WTC11 (cell line): Measurements from ENCODE around the gene STK10. TPM values are rescaled to one million over a fixed set of nuclear protein-coding genes. Genes with fewer than 3 reads are reported as not detected.

Experiments used
- ATAC-seq: fragments of 200-7000 bp; cut with Tn5 transposase; 2 replicates; pipeline ENCODE4 v1.10.0; 2021; ENCODE audit warnings: mild to moderate bottlenecking, moderate library complexity
- CTCF ChIA-PET: fragments of 300-600 bp; sonication (Branson Sonifier 250); formaldehyde crosslinking; loops from one replicate; lab custom pipeline; 2021; ENCODE audit warnings: antibody characterized with exemption; lab: Charles Lee
- POLR2A ChIA-PET: fragments of 350-600 bp; sonication (Branson Sonifier 250); formaldehyde crosslinking; loops from one replicate; lab custom pipeline; 2021; ENCODE audit warnings: antibody characterized with exemption; lab: Charles Lee
- DNase-seq: peaks from one replicate; pipeline ENCODE4 v3.0.0; 2021; ENCODE audit warnings: low spot score
- H3K27ac Mint-ChIP-seq: 2 replicates; pipeline ENCODE4 v1.8.0; 2021; ENCODE audit warnings: mixed read lengths
- H3K27me3 Mint-ChIP-seq: 2 replicates; pipeline ENCODE4 v1.8.0; 2021; ENCODE audit warnings: low read depth, mild to moderate bottlenecking, moderate library complexity, mixed read lengths
- H3K36me3 Mint-ChIP-seq: 2 replicates; pipeline ENCODE4 v1.8.0; 2021; ENCODE audit warnings: mixed read lengths
- H3K4me1 Mint-ChIP-seq: 2 replicates; pipeline ENCODE4 v1.8.0; 2022; ENCODE audit warnings: mixed read lengths
- H3K4me3 Mint-ChIP-seq: 2 replicates; pipeline ENCODE4 v1.8.0; 2021; ENCODE audit warnings: mild to moderate bottlenecking, moderate library complexity, mixed read lengths
- H3K9me3 Mint-ChIP-seq: 2 replicates; pipeline ENCODE4 v1.8.0; 2021; ENCODE audit warnings: mixed read lengths
- ATF1 ChIP-seq: sonication (generic); formaldehyde crosslinking; IDR thresholded peaks from 2 replicates; pipeline ENCODE4 v1.8.1; 2023; ENCODE audit warnings: mild to moderate bottlenecking, moderate library complexity, missing genetic modification reagents
- CREB1 ChIP-seq: sonication (generic); formaldehyde crosslinking; IDR thresholded peaks from 2 replicates; pipeline ENCODE4 v1.8.0; 2023; ENCODE audit warnings: mild to moderate bottlenecking, missing genetic modification reagents
- CREM ChIP-seq: sonication (generic); formaldehyde crosslinking; IDR thresholded peaks from 2 replicates; pipeline ENCODE4 v1.8.1; 2022; ENCODE audit warnings: mild to moderate bottlenecking, missing genetic modification reagents, moderate library complexity
- ELF4 ChIP-seq: sonication (generic); formaldehyde crosslinking; IDR thresholded peaks from 2 replicates; pipeline ENCODE4 v1.8.1; 2022; ENCODE audit warnings: low read depth, mild to moderate bottlenecking, moderate library complexity, missing genetic modification reagents
- EMX1 ChIP-seq: fragments of 250-450 bp; sonication (Bioruptor Pico); IDR thresholded peaks from 2 replicates; pipeline ENCODE4 v1.8.0; 2021; ENCODE audit warnings: mild to moderate bottlenecking
- ESRRA ChIP-seq: sonication (generic); formaldehyde crosslinking; IDR thresholded peaks from 2 replicates; pipeline ENCODE4 v1.8.1; 2022; ENCODE audit warnings: mild to moderate bottlenecking, missing genetic modification reagents, borderline replicate concordance
- FOXK1 ChIP-seq: sonication (generic); formaldehyde crosslinking; IDR thresholded peaks from 2 replicates; pipeline ENCODE4 v1.8.0; 2022; ENCODE audit warnings: mild to moderate bottlenecking, moderate library complexity, missing genetic modification reagents
- GABPB1 ChIP-seq: sonication (generic); formaldehyde crosslinking; IDR thresholded peaks from 2 replicates; pipeline ENCODE4 v1.8.1; 2023; ENCODE audit warnings: mild to moderate bottlenecking, missing genetic modification reagents
- HMGA2 ChIP-seq: fragments of 250-450 bp; sonication (Bioruptor Pico); IDR thresholded peaks from 2 replicates; pipeline ENCODE4 v1.4.0; 2021; ENCODE audit warnings: mild to moderate bottlenecking, moderate library complexity
- MXD4 ChIP-seq: fragments of 250-450 bp; sonication (Bioruptor Pico); IDR thresholded peaks from 2 replicates; pipeline ENCODE4 v1.8.0; 2021; ENCODE audit warnings: mild to moderate bottlenecking, moderate library complexity, borderline replicate concordance
- MYBL2 ChIP-seq: sonication (generic); formaldehyde crosslinking; IDR thresholded peaks from 2 replicates; pipeline ENCODE4 v1.8.1; 2023; ENCODE audit warnings: mild to moderate bottlenecking, moderate library complexity, missing genetic modification reagents
- NFATC4 ChIP-seq: fragments of 250-450 bp; sonication (Bioruptor Pico); IDR thresholded peaks from 2 replicates; pipeline ENCODE4 v1.9.0; 2021; ENCODE audit warnings: mild to moderate bottlenecking
- SMAD3 ChIP-seq: sonication (generic); formaldehyde crosslinking; IDR thresholded peaks from 2 replicates; pipeline ENCODE4 v1.8.0; 2022; ENCODE audit warnings: missing genetic modification reagents, mild to moderate bottlenecking, borderline replicate concordance
- SOX15 ChIP-seq: fragments of 250-450 bp; sonication (Bioruptor Pico); IDR thresholded peaks from 2 replicates; pipeline ENCODE4 v1.9.0; 2021; ENCODE audit warnings: mild to moderate bottlenecking
- SP1 ChIP-seq: sonication (generic); formaldehyde crosslinking; conservative IDR thresholded peaks from 2 replicates; pipeline ENCODE4 v1.8.1; 2022; ENCODE audit warnings: missing genetic modification reagents
- TCF7 ChIP-seq: sonication (generic); formaldehyde crosslinking; IDR thresholded peaks from 2 replicates; pipeline ENCODE4 v1.8.0; 2022; ENCODE audit warnings: mild to moderate bottlenecking, low read depth, missing genetic modification reagents, moderate library complexity
- ZBTB21 ChIP-seq: sonication (generic); formaldehyde crosslinking; IDR thresholded peaks from 2 replicates; pipeline ENCODE4 v1.8.1; 2023; ENCODE audit warnings: mild to moderate bottlenecking, missing genetic modification reagents, borderline replicate concordance
- ZNF138 ChIP-seq: sonication (generic); formaldehyde crosslinking; conservative IDR thresholded peaks from 2 replicates; pipeline ENCODE4 v1.8.1; 2022; ENCODE audit warnings: mild to moderate bottlenecking, moderate library complexity, missing genetic modification reagents
- ZNF219 ChIP-seq: sonication (generic); formaldehyde crosslinking; IDR thresholded peaks from 2 replicates; pipeline ENCODE4 v1.8.0; 2023; ENCODE audit warnings: missing genetic modification reagents, mild to moderate bottlenecking, borderline replicate concordance
- ZNF263 ChIP-seq: sonication (generic); formaldehyde crosslinking; IDR thresholded peaks from 2 replicates; pipeline ENCODE4 v1.8.1; 2022; ENCODE audit warnings: low read depth, mild to moderate bottlenecking, moderate library complexity, missing genetic modification reagents
- total RNA-seq: library from RNA; stranded (reverse); gene quantifications from 3 replicates; pipeline ENCODE4 v1.2.3, GENCODE V29; 2021
- TF ChIP-seq, protein P1 (sequence below): sonication (generic); formaldehyde crosslinking; IDR thresholded peaks from 2 replicates; pipeline ENCODE4 v1.8.0; 2023; ENCODE audit warnings: mild to moderate bottlenecking, missing genetic modification reagents
- TF ChIP-seq, protein P2 (sequence below): sonication (generic); formaldehyde crosslinking; IDR thresholded peaks from 2 replicates; pipeline ENCODE4 v1.8.1; 2023; ENCODE audit warnings: mild to moderate bottlenecking, missing genetic modification reagents, borderline replicate concordance
- TF ChIP-seq, protein P3 (sequence below): sonication (generic); formaldehyde crosslinking; IDR thresholded peaks from 2 replicates; pipeline ENCODE4 v1.8.0; 2022; ENCODE audit warnings: mild to moderate bottlenecking, missing genetic modification reagents
- TF ChIP-seq, protein P4 (sequence below): sonication (generic); formaldehyde crosslinking; IDR thresholded peaks from 2 replicates; pipeline ENCODE4 v1.8.1; 2023; ENCODE audit warnings: mild to moderate bottlenecking, missing genetic modification reagents, moderate library complexity
- TF ChIP-seq, protein P5 (sequence below): sonication (generic); formaldehyde crosslinking; IDR thresholded peaks from 2 replicates; pipeline ENCODE4 v1.8.1; 2022; ENCODE audit warnings: missing genetic modification reagents, borderline replicate concordance

Gene STK10
- total RNA-seq, 1 experiment from 2014 or later: 20.5 TPM

DNA sequence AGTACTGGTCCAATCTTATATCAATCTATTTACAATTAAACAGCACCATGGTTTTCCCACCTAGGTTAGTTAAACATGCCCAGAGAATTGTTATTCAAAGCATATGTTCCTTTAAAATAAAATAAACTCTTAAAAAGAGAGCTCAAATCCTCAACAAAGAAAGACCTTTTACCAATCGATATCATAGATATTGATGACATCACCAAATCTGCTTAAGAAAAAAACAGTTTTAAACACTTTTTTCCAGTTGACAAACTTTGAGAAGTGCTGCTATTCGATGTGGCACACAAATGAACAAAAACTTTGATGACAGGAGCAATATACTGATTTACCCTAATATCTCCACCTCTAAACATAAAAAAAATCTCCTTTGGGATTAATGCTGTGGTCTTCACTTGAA is 21.7 kb upstream of the STK10 start:
- ChIA-PET POLR2A (no interaction called here), CTCF (no interaction called here)
- no peak overlapping the region for H3K4me3 Mint-ChIP-seq
- DNase-seq (no peak), ATAC-seq (no peak)
- H3K4me1 Mint-ChIP-seq: no peaks in the 10 kb centered on the region
- H3K27me3 Mint-ChIP-seq: no peaks in the 10 kb centered on the region
- no peak for TF ChIP-seq ZBTB21
- TF ChIP-seq ESRRA (CRISPR knock-in tag): no peak
- TF ChIP-seq, protein P1, sequence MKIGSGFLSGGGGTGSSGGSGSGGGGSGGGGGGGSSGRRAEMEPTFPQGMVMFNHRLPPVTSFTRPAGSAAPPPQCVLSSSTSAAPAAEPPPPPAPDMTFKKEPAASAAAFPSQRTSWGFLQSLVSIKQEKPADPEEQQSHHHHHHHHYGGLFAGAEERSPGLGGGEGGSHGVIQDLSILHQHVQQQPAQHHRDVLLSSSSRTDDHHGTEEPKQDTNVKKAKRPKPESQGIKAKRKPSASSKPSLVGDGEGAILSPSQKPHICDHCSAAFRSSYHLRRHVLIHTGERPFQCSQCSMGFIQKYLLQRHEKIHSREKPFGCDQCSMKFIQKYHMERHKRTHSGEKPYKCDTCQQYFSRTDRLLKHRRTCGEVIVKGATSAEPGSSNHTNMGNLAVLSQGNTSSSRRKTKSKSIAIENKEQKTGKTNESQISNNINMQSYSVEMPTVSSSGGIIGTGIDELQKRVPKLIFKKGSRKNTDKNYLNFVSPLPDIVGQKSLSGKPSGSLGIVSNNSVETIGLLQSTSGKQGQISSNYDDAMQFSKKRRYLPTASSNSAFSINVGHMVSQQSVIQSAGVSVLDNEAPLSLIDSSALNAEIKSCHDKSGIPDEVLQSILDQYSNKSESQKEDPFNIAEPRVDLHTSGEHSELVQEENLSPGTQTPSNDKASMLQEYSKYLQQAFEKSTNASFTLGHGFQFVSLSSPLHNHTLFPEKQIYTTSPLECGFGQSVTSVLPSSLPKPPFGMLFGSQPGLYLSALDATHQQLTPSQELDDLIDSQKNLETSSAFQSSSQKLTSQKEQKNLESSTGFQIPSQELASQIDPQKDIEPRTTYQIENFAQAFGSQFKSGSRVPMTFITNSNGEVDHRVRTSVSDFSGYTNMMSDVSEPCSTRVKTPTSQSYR: no peak
- no peak for TF ChIP-seq MXD4 (CRISPR knock-in tag)
- TF ChIP-seq EMX1 (CRISPR knock-in tag): no peak
- TF ChIP-seq HMGA2: no peak
- TF ChIP-seq ELF4 (CRISPR knock-in tag): no peak
- TF ChIP-seq ATF1 (CRISPR knock-in tag): no peak
- no peak for TF ChIP-seq ZNF263 (CRISPR knock-in tag)
- TF ChIP-seq SMAD3 (CRISPR knock-in tag): no peak
- TF ChIP-seq, protein P2, sequence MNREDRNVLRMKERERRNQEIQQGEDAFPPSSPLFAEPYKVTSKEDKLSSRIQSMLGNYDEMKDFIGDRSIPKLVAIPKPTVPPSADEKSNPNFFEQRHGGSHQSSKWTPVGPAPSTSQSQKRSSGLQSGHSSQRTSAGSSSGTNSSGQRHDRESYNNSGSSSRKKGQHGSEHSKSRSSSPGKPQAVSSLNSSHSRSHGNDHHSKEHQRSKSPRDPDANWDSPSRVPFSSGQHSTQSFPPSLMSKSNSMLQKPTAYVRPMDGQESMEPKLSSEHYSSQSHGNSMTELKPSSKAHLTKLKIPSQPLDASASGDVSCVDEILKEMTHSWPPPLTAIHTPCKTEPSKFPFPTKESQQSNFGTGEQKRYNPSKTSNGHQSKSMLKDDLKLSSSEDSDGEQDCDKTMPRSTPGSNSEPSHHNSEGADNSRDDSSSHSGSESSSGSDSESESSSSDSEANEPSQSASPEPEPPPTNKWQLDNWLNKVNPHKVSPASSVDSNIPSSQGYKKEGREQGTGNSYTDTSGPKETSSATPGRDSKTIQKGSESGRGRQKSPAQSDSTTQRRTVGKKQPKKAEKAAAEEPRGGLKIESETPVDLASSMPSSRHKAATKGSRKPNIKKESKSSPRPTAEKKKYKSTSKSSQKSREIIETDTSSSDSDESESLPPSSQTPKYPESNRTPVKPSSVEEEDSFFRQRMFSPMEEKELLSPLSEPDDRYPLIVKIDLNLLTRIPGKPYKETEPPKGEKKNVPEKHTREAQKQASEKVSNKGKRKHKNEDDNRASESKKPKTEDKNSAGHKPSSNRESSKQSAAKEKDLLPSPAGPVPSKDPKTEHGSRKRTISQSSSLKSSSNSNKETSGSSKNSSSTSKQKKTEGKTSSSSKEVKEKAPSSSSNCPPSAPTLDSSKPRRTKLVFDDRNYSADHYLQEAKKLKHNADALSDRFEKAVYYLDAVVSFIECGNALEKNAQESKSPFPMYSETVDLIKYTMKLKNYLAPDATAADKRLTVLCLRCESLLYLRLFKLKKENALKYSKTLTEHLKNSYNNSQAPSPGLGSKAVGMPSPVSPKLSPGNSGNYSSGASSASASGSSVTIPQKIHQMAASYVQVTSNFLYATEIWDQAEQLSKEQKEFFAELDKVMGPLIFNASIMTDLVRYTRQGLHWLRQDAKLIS (CRISPR knock-in tag): no peak
- no peak for TF ChIP-seq SP1 (CRISPR knock-in tag)
- TF ChIP-seq CREB1 (CRISPR knock-in tag): no peak
- TF ChIP-seq GABPB1 (CRISPR knock-in tag): no peak
- H3K9me3 Mint-ChIP-seq: no peaks in the 10 kb centered on the region
- H3K27ac Mint-ChIP-seq: no peak overlapping the region; the same call in 1 of the 2 replicates
- peaks cover 31% of the 10 kb centered on the region for H3K36me3 Mint-ChIP-seq

DNA sequence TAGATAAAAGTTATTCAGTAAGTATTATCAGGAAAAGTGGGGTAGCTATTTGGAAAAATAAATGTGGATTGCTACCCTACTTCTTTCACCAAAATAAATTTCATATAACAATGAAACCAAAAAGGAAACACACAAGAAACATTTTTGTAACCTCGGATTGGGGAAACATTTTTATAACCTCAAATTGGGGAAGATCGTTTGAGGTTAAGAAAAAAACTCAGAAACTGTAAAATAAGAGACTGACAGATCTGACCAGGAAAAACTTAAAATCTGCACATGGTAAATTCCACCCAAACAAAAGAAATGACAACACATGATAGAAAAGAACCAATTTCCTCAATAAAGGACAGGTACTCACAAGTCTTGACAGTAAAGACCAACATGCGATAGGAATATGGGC is 19.5 kb upstream of the STK10 start:
- DNase-seq (no peak), ATAC-seq (no peak)
- ChIA-PET POLR2A (no interaction called here), CTCF (no interaction called here)
- Mint-ChIP-seq H3K9me3 (no peaks in the 10 kb centered on the region), H3K4me3 (no peak overlapping the region), H3K36me3 (peaks cover 24% of the 10 kb centered on the region), H3K4me1 (no peaks in the 10 kb centered on the region), H3K27me3 (no peaks in the 10 kb centered on the region), H3K27ac (no peak overlapping the region)
- TF ChIP-seq, protein P3, sequence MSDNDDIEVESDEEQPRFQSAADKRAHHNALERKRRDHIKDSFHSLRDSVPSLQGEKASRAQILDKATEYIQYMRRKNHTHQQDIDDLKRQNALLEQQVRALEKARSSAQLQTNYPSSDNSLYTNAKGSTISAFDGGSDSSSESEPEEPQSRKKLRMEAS (CRISPR knock-in tag): no peak
- TF ChIP-seq CREB1 (CRISPR knock-in tag) (no peak), TCF7 (CRISPR knock-in tag) (no peak), NFATC4 (no peak), ZNF219 (no peak), CREM (no peak), MYBL2 (no peak), ZNF138 (CRISPR knock-in tag) (no peak), SOX15 (no peak), FOXK1 (CRISPR knock-in tag) (no peak)
- TF ChIP-seq, protein P4, sequence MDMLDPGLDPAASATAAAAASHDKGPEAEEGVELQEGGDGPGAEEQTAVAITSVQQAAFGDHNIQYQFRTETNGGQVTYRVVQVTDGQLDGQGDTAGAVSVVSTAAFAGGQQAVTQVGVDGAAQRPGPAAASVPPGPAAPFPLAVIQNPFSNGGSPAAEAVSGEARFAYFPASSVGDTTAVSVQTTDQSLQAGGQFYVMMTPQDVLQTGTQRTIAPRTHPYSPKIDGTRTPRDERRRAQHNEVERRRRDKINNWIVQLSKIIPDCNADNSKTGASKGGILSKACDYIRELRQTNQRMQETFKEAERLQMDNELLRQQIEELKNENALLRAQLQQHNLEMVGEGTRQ (CRISPR knock-in tag): no peak
- TF ChIP-seq, protein P1: no peak
- TF ChIP-seq, protein P5, sequence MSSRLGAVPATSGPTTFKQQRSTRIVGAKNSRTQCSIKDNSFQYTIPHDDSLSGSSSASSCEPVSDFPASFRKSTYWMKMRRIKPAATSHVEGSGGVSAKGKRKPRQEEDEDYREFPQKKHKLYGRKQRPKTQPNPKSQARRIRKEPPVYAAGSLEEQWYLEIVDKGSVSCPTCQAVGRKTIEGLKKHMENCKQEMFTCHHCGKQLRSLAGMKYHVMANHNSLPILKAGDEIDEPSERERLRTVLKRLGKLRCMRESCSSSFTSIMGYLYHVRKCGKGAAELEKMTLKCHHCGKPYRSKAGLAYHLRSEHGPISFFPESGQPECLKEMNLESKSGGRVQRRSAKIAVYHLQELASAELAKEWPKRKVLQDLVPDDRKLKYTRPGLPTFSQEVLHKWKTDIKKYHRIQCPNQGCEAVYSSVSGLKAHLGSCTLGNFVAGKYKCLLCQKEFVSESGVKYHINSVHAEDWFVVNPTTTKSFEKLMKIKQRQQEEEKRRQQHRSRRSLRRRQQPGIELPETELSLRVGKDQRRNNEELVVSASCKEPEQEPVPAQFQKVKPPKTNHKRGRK: no peak
